HepG2 (cell line): ENCODE data around the gene ZBTB7A. TPM values are rescaled to one million over a fixed set of nuclear protein-coding genes. Genes with fewer than 3 reads are reported as not detected.

Experiments
- ARNTL ChIP-seq: sonication (generic); formaldehyde crosslinking; IDR thresholded peaks from 2 replicates; pipeline ENCODE4 v1.4.0; 2020; ENCODE audit warnings: mild to moderate bottlenecking, missing genetic modification reagents
- BCLAF1 ChIP-seq: fragments of 450-650 bp; IDR thresholded peaks from 2 replicates; pipeline ENCODE4 v1.6.1; 2017; ENCODE audit warnings: mild to moderate bottlenecking
- CCAR2 ChIP-seq: fragments of 200-400 bp; formaldehyde crosslinking; optimal IDR thresholded peaks from 2 replicates; pipeline ENCODE3; 2018; ENCODE audit warnings: low read depth, mild to moderate bottlenecking, low read length, moderate library complexity
- MAZ ChIP-seq, 2 experiments: sonication (generic) in 1 of 2; formaldehyde crosslinking in 1 of 2; IDR thresholded peaks; 2 replicates each; pipeline versions ENCODE4 v1.5.0 to v1.6.1; 2012 to 2020; ENCODE audit warnings: low read depth in 2 of 2, mild to moderate bottlenecking in 2 of 2, borderline replicate concordance in 1 of 2, improper control_type of control experiment in 1 of 2, low read length in 1 of 2, missing genetic modification reagents in 1 of 2, moderate library complexity in 1 of 2
- PAWR ChIP-seq: sonication (generic); formaldehyde crosslinking; IDR thresholded peaks from 2 replicates; pipeline ENCODE4 v1.4.0; 2020; ENCODE audit warnings: missing genetic modification reagents, mild to moderate bottlenecking, borderline replicate concordance
- POLR2G ChIP-seq: fragments of 200-400 bp; formaldehyde crosslinking; IDR thresholded peaks from 2 replicates; pipeline ENCODE4 v1.6.1; 2018; ENCODE audit warnings: mild to moderate bottlenecking, low read depth, low read length, moderate library complexity
- SRSF1 ChIP-seq: fragments of 200-400 bp; formaldehyde crosslinking; optimal IDR thresholded peaks from 2 replicates; pipeline ENCODE3; 2017; ENCODE audit warnings: mild to moderate bottlenecking, low read depth, low read length, moderate library complexity
- TBX3 ChIP-seq: fragments of 450-650 bp; IDR thresholded peaks from 2 replicates; pipeline ENCODE4 v1.6.1; 2017; ENCODE audit warnings: antibody characterized with exemption, mild to moderate bottlenecking, inconsistent platforms, borderline replicate concordance
- TEAD2 ChIP-seq: sonication (generic); formaldehyde crosslinking; IDR thresholded peaks from 2 replicates; pipeline ENCODE4 v1.9.0; 2021; ENCODE audit warnings: missing genetic modification reagents
- ZNF350 ChIP-seq: sonication (generic); formaldehyde crosslinking; IDR thresholded peaks from 2 replicates; pipeline ENCODE4 v1.4.0; 2020; ENCODE audit warnings: mild to moderate bottlenecking, low read depth, missing genetic modification reagents, borderline replicate concordance
- ZNF607 ChIP-seq: sonication (generic); formaldehyde crosslinking; IDR thresholded peaks from 2 replicates; pipeline ENCODE4 v1.5.1; 2020; ENCODE audit warnings: missing genetic modification reagents, mild to moderate bottlenecking, borderline replicate concordance
- ZNF646 ChIP-seq: sonication (generic); formaldehyde crosslinking; IDR thresholded peaks from 2 replicates; pipeline ENCODE4 v1.9.0; 2021; ENCODE audit warnings: mild to moderate bottlenecking, missing genetic modification reagents
- ZNF839 ChIP-seq: sonication (generic); formaldehyde crosslinking; IDR thresholded peaks from 2 replicates; pipeline ENCODE4 v1.4.0; 2020; ENCODE audit warnings: missing genetic modification reagents, mild to moderate bottlenecking, borderline replicate concordance
- ZNF878 ChIP-seq: sonication (generic); formaldehyde crosslinking; IDR thresholded peaks from 2 replicates; pipeline ENCODE4 v1.8.1; 2023; ENCODE audit warnings: mild to moderate bottlenecking, missing genetic modification reagents, moderate library complexity
- polyA plus RNA-seq, 8 experiments: library from polyadenylated mRNA; depleted of rRNA in 3 of 8; stranded (reverse) in 7 of 8; unstranded in 1 of 8; fragments of >200 nt; fragmentation: Illumina TruSeq in 4 of 8; extraction: Trizol in 4 of 8; gene quantifications; 2 replicates each; pipeline versions ENCODE4 v1.2.1 to v1.2.3, GENCODE V29; 2011 to 2016; ENCODE audit warnings: low read depth in 4 of 8, missing spikeins in 1 of 8, mixed read lengths in 1 of 8; ENCODE audit not compliant: insufficient read depth in 1 of 8
- total RNA-seq, 5 experiments: library from RNA; depleted of rRNA; stranded (reverse); fragments of >200 nt; fragmentation: Illumina TruSeq; extraction: Trizol; gene quantifications; 2 replicates each; pipeline ENCODE4 v1.2.3, GENCODE V29; 2016; ENCODE audit warnings: low read depth in 1 of 5
- TF ChIP-seq, protein P1 (sequence below): sonication (generic); formaldehyde crosslinking; IDR thresholded peaks from 2 replicates; pipeline ENCODE4 v1.8.1; 2023; ENCODE audit warnings: mild to moderate bottlenecking, missing genetic modification reagents
- TF ChIP-seq, protein P2 (sequence below): sonication (generic); formaldehyde crosslinking; IDR thresholded peaks from 2 replicates; pipeline ENCODE4 v1.5.0; 2020; ENCODE audit warnings: mild to moderate bottlenecking, low read depth, missing genetic modification reagents, borderline replicate concordance

The ZBTB7A gene
- total and polyA plus RNA-seq, 2 of the 13 experiments (the other 11 are each of a cell fraction or from before 2014, with no cell fraction given) = 3.6 to 4.0 TPM

DNA sequence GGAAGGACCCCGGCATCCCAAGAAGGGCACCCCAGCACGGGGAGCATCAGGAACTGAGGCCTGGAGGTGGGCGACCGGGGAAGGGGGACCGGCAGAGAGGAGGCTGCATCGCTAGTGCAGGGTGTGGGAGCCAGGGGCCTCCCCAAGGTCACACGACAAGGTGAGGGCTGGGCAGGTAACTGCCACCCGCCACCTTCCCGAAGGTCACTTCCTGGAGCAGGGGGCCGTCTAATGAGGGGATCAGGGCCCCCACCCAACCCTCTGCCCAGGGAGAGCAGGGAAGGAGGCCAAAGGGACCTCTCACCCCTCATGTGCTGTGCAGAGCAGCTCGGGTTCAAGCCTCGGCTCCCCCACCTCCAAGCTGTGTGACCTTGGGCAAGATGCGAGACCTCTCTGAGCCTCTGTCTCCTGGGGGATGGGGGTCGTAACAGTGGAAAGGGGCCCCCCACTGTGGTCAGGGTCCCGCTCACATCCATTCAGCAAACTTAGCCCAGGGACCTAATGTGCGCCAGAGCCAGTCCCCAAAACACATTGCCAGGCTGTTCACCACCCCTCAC, 6.0 kb downstream of the ZBTB7A start (continued):
- no peak for TF ChIP-seq PAWR (CRISPR knock-in tag)
- no peak for TF ChIP-seq ARNTL
- no peak for TF ChIP-seq ZNF646 (CRISPR knock-in tag)
- TF ChIP-seq MAZ (IDR thresholded peaks at IDR 0.05; ENCODE audit: borderline replicate concordance, low read depth, low read length) = no peak
- no peak for TF ChIP-seq MAZ (CRISPR knock-in tag; IDR thresholded peaks at IDR 0.05; ENCODE audit: low read depth)
- no peak for TF ChIP-seq ZNF607 (CRISPR knock-in tag)
- TF ChIP-seq ZNF878 = no peak
- TF ChIP-seq CCAR2 = no peak
- 0 out of 2 replicates have a peak, but pooled peaks have one; percentile 37 for TF ChIP-seq ZNF839 (CRISPR knock-in tag)
- TF ChIP-seq TBX3 = no peak
- no peak for TF ChIP-seq TEAD2 (CRISPR knock-in tag)
- TF ChIP-seq BCLAF1 = no peak
- TF ChIP-seq, protein P1, sequence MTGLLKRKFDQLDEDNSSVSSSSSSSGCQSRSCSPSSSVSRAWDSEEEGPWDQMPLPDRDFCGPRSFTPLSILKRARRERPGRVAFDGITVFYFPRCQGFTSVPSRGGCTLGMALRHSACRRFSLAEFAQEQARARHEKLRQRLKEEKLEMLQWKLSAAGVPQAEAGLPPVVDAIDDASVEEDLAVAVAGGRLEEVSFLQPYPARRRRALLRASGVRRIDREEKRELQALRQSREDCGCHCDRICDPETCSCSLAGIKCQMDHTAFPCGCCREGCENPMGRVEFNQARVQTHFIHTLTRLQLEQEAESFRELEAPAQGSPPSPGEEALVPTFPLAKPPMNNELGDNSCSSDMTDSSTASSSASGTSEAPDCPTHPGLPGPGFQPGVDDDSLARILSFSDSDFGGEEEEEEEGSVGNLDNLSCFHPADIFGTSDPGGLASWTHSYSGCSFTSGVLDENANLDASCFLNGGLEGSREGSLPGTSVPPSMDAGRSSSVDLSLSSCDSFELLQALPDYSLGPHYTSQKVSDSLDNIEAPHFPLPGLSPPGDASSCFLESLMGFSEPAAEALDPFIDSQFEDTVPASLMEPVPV (CRISPR knock-in tag) = no peak
- peak; percentile 5 for TF ChIP-seq SRSF1
- peak; percentile 9; the same call in 1 of the 2 replicates for TF ChIP-seq POLR2G
- TF ChIP-seq, protein P2, sequence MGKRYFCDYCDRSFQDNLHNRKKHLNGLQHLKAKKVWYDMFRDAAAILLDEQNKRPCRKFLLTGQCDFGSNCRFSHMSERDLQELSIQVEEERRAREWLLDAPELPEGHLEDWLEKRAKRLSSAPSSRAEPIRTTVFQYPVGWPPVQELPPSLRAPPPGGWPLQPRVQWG (CRISPR knock-in tag) = no peak
- TF ChIP-seq ZNF350 (CRISPR knock-in tag) = no peak
